Liver (tissue), 9 donors: Measurements from ENCODE around the gene USP24. TPM values are rescaled to one million over a fixed set of nuclear protein-coding genes. Genes with fewer than 3 reads are reported as not detected.

Source experiments
- DNase-seq: peaks from one replicate; pipeline ENCODE4 v3.0.0-alpha.2; 2017; ENCODE audit warnings: low spot score
- H3K27ac ChIP-seq, 2 donors: one replicate each; pipeline ENCODE4 v1.7.0; 2013; ENCODE audit warnings: inconsistent platforms in 2 of 2, low read length in 2 of 2, control low read depth in 1 of 2, low read depth in 1 of 2, mild to moderate bottlenecking in 1 of 2
- H3K27me3 ChIP-seq, 4 donors: one replicate each; pipeline versions ENCODE4 v1.6.1 to v1.7.0; 2013; ENCODE audit warnings: low read length in 3 of 4, inconsistent platforms in 1 of 4, mild to moderate bottlenecking in 1 of 4, moderate library complexity in 1 of 4; ENCODE audit not compliant: control insufficient read depth in 4 of 4, insufficient read depth in 4 of 4
- H3K36me3 ChIP-seq, 4 donors: one replicate each; pipeline versions ENCODE4 v1.6.1 to v1.7.0; 2013; ENCODE audit warnings: low read length in 3 of 4, mild to moderate bottlenecking in 3 of 4, low read depth in 1 of 4, moderate library complexity in 1 of 4; ENCODE audit not compliant: control insufficient read depth in 4 of 4, insufficient read depth in 3 of 4
- H3K4me1 ChIP-seq, 4 donors: one replicate each; pipeline versions ENCODE4 v1.6.1 to v1.7.0; 2013; ENCODE audit warnings: low read length in 3 of 4, mild to moderate bottlenecking in 3 of 4, moderate library complexity in 1 of 4; ENCODE audit not compliant: control insufficient read depth in 4 of 4, insufficient read depth in 4 of 4
- H3K4me3 ChIP-seq, 3 donors: one replicate each; pipeline versions ENCODE4 v1.6.1 to v1.7.0; 2013; ENCODE audit warnings: low read length in 3 of 3, control low read depth in 1 of 3, low read depth in 1 of 3, mild to moderate bottlenecking in 1 of 3
- H3K9ac ChIP-seq, 2 donors: one replicate each; pipeline ENCODE4 v1.7.0; 2013; ENCODE audit warnings: low read length in 2 of 2, mild to moderate bottlenecking in 2 of 2, moderate library complexity in 2 of 2, control low read depth in 1 of 2, low read depth in 1 of 2
- H3K9me3 ChIP-seq, 4 donors: one replicate each; pipeline versions ENCODE4 v1.6.1 to v1.7.0; 2013; ENCODE audit warnings: low read length in 3 of 4; ENCODE audit not compliant: control insufficient read depth in 4 of 4
- EGR1 ChIP-seq, 2 donors: IDR thresholded peaks; 2 replicates each; pipeline ENCODE4 v1.6.1; 2016 to 2018; ENCODE audit warnings: antibody characterized with exemption in 2 of 2, low read depth in 2 of 2
- FOXA1 ChIP-seq: IDR thresholded peaks from 2 replicates; pipeline ENCODE4 v1.6.1; 2016; ENCODE audit warnings: antibody characterized with exemption
- FOXA2 ChIP-seq: IDR thresholded peaks from 2 replicates; pipeline ENCODE4 v1.6.1; 2016; ENCODE audit warnings: antibody characterized with exemption
- GABPA ChIP-seq, 2 donors: IDR thresholded peaks in 1 of 2; conservative IDR thresholded peaks in 1 of 2; 2 replicates each; pipeline ENCODE4 v1.6.1; 2016; ENCODE audit warnings: antibody characterized with exemption in 2 of 2, mild to moderate bottlenecking in 1 of 2, moderate library complexity in 1 of 2
- HNF4A ChIP-seq, 2 donors: conservative IDR thresholded peaks; 2 replicates each; pipeline ENCODE4 v1.6.1; 2016; ENCODE audit warnings: antibody characterized with exemption in 2 of 2, mild to moderate bottlenecking in 2 of 2
- NR2F2 ChIP-seq: IDR thresholded peaks from 2 replicates; pipeline ENCODE4 v1.6.1; 2016; ENCODE audit warnings: antibody characterized with exemption
- SP1 ChIP-seq: IDR thresholded peaks from 2 replicates; pipeline ENCODE4 v1.6.1; 2018; ENCODE audit warnings: antibody characterized with exemption, mild to moderate bottlenecking
- TAF1 ChIP-seq: conservative IDR thresholded peaks from 2 replicates; pipeline ENCODE4 v1.6.1; 2016; ENCODE audit warnings: antibody characterized with exemption, mild to moderate bottlenecking
- YY1 ChIP-seq: IDR thresholded peaks from 2 replicates; pipeline ENCODE4 v1.6.1; 2016; ENCODE audit warnings: antibody characterized with exemption, mild to moderate bottlenecking
- WGBS: extraction: QIAGEN DNeasy Blood & Tissue Kit; methylation state at CpG from one replicate; pipeline ENCODE4 v1.1.7; 2013; 5-methylcytosine and 5-hydroxymethylcytosine counted together
- polyA plus RNA-seq, 2 donors: library from polyadenylated mRNA; stranded (reverse) in 1 of 2; unstranded in 1 of 2; fragments of 200-250 nt in 1 of 2; fragments of >200 nt in 1 of 2; fragmentation: Nextera tagmentation in 1 of 2; extraction: Ambion mirVana in 1 of 2; gene quantifications; one replicate each; pipeline versions ENCODE4 v1.2.1 to v1.2.3, GENCODE V29; 2013 to 2015
- total RNA-seq, 2 donors: library from RNA; depleted of rRNA; stranded (reverse); fragments of >200 nt; gene quantifications; one replicate each; pipeline ENCODE4 v1.2.3, GENCODE V29; 2014
- TF ChIP-seq, protein P1 (sequence below): IDR thresholded peaks from 2 replicates; pipeline ENCODE4 v1.6.1; 2016; ENCODE audit warnings: antibody characterized with exemption, mild to moderate bottlenecking
- TF ChIP-seq, protein P2 (sequence below): IDR thresholded peaks from 2 replicates; pipeline ENCODE4 v1.6.1; 2016; ENCODE audit warnings: antibody characterized with exemption
- TF ChIP-seq, protein P3 (sequence below): fragments of 150-350 bp; IDR thresholded peaks from 2 replicates; pipeline ENCODE4 v1.5.1; 2017; ENCODE audit warnings: improper control_type of control experiment, low read depth, low read length; ENCODE audit not compliant: missing input control
- TF ChIP-seq, protein P4 (sequence below): IDR thresholded peaks from 2 replicates; pipeline ENCODE4 v1.6.1; 2016; ENCODE audit warnings: antibody characterized with exemption
- donor health status: healthy.
- donor health status: healthy.
- donor health status: healthy.
- donor health status: healthy.
- donor health status: healthy.

Gene USP24
- total and polyA plus RNA-seq, 4 donors: 7.0 to 75.8 (median 20.3) TPM

DNA sequence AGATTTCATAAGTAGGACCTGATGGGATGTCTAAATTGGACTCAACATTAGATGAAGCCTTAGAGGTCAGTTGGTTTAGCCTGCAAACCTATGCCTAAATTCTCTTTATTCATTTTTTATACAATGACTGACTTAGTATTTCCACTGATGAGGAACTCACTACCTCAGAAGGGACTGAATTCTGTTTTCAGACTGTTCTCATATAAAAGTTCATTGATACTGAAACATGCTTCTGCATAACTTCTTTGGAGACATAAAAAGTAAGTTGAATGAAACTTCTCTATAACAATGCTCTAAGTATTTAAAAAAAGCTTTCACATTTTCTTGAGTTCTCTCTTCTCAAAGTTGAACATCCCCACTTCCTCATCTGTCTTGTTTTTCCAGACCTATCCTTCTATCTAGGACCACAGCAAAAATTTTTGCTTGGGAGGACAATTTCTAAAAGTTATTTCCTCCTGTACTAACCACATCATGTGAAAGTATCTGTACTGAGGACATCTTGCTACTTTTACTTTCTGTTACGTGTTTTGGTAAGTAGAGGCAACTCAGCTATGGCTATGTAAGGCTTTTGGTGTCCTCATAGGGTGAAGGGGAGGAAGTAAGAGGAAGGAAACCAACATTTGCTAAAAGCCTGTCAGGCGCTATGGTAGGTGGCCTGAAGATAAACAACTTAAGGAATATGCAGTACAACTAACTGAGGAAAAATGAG, 64.1 kb downstream of the USP24 start:
- H3K4me3 ChIP-seq: no peak overlapping the region
- peak overlapping the region in 1 of 2 donors; percentile 2 for H3K27ac ChIP-seq
- 77% methylated on average over 2 of the region's 2 CpGs for WGBS
- DNase-seq: no peak
- H3K4me1 ChIP-seq: no peaks in the 10 kb centered on the region
- TF ChIP-seq YY1 (peak; percentile 28), NR2F2 (no peak)
- TF ChIP-seq, protein P1, sequence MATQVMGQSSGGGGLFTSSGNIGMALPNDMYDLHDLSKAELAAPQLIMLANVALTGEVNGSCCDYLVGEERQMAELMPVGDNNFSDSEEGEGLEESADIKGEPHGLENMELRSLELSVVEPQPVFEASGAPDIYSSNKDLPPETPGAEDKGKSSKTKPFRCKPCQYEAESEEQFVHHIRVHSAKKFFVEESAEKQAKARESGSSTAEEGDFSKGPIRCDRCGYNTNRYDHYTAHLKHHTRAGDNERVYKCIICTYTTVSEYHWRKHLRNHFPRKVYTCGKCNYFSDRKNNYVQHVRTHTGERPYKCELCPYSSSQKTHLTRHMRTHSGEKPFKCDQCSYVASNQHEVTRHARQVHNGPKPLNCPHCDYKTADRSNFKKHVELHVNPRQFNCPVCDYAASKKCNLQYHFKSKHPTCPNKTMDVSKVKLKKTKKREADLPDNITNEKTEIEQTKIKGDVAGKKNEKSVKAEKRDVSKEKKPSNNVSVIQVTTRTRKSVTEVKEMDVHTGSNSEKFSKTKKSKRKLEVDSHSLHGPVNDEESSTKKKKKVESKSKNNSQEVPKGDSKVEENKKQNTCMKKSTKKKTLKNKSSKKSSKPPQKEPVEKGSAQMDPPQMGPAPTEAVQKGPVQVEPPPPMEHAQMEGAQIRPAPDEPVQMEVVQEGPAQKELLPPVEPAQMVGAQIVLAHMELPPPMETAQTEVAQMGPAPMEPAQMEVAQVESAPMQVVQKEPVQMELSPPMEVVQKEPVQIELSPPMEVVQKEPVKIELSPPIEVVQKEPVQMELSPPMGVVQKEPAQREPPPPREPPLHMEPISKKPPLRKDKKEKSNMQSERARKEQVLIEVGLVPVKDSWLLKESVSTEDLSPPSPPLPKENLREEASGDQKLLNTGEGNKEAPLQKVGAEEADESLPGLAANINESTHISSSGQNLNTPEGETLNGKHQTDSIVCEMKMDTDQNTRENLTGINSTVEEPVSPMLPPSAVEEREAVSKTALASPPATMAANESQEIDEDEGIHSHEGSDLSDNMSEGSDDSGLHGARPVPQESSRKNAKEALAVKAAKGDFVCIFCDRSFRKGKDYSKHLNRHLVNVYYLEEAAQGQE: no peak
- TF ChIP-seq, protein P2, sequence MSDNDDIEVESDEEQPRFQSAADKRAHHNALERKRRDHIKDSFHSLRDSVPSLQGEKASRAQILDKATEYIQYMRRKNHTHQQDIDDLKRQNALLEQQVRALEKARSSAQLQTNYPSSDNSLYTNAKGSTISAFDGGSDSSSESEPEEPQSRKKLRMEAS: peak; percentile 31
- no peaks in the 10 kb centered on the region for H3K9me3 ChIP-seq
- no peak overlapping the region for H3K9ac ChIP-seq
- no peaks in the 10 kb centered on the region for H3K27me3 ChIP-seq
- H3K36me3 ChIP-seq: peaks cover 8 to 32% (median 14%) of the 10 kb centered on the region in 4 donors

DNA sequence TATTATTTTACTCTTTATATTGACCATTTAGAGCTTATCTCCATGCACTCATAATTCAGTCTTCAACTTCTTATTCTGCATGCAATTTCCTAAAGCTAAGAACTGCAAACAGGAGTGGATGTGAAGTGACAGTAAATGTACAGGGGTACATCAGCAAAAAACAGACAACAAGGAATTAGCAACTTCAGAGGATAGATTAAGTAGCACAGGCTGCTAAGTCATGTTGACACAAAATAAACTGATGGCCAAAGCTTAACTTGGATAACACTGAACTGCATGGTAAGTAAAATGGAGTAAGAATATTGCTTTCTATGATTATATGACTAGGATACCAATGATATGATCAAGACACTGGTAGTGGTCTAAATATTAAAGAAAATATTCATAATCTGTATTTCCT, 66.5 kb downstream of the USP24 start:
- H3K36me3 ChIP-seq: peaks cover 6 to 35% (median 16%) of the 10 kb centered on the region in 4 donors
- no peak overlapping the region for H3K27ac ChIP-seq
- H3K9ac ChIP-seq: no peak overlapping the region

More for the DNA sequence above, 66.5 kb downstream of the USP24 start:
- Histone ChIP-seq H3K27me3 (no peaks in the 10 kb centered on the region), H3K4me3 (no peak overlapping the region), H3K9me3 (no peaks in the 10 kb centered on the region), H3K4me1 (no peaks in the 10 kb centered on the region)
- TF ChIP-seq HNF4A (conservative IDR thresholded peaks at IDR 0.05) (no peak), GABPA (IDR thresholded peaks at IDR 0.05 in 1 of 2, conservative IDR thresholded peaks at IDR 0.05 in 1 of 2) (no peak), EGR1 (IDR thresholded peaks at IDR 0.05; ENCODE audit: low read depth in 2 of 2) (no peak), TAF1 (no peak), FOXA2 (no peak), NR2F2 (no peak), FOXA1 (no peak), SP1 (no peak)
- TF ChIP-seq, protein P3, sequence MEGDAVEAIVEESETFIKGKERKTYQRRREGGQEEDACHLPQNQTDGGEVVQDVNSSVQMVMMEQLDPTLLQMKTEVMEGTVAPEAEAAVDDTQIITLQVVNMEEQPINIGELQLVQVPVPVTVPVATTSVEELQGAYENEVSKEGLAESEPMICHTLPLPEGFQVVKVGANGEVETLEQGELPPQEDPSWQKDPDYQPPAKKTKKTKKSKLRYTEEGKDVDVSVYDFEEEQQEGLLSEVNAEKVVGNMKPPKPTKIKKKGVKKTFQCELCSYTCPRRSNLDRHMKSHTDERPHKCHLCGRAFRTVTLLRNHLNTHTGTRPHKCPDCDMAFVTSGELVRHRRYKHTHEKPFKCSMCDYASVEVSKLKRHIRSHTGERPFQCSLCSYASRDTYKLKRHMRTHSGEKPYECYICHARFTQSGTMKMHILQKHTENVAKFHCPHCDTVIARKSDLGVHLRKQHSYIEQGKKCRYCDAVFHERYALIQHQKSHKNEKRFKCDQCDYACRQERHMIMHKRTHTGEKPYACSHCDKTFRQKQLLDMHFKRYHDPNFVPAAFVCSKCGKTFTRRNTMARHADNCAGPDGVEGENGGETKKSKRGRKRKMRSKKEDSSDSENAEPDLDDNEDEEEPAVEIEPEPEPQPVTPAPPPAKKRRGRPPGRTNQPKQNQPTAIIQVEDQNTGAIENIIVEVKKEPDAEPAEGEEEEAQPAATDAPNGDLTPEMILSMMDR: no peak
- TF ChIP-seq, protein P4, sequence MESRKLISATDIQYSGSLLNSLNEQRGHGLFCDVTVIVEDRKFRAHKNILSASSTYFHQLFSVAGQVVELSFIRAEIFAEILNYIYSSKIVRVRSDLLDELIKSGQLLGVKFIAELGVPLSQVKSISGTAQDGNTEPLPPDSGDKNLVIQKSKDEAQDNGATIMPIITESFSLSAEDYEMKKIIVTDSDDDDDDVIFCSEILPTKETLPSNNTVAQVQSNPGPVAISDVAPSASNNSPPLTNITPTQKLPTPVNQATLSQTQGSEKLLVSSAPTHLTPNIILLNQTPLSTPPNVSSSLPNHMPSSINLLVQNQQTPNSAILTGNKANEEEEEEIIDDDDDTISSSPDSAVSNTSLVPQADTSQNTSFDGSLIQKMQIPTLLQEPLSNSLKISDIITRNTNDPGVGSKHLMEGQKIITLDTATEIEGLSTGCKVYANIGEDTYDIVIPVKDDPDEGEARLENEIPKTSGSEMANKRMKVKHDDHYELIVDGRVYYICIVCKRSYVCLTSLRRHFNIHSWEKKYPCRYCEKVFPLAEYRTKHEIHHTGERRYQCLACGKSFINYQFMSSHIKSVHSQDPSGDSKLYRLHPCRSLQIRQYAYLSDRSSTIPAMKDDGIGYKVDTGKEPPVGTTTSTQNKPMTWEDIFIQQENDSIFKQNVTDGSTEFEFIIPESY: no peak
- DNase-seq: no peak
